Measurements from ENCODE around the gene TRIO. TPM values are rescaled to one million over a fixed set of nuclear protein-coding genes. Genes with fewer than 3 reads are reported as not detected.
A peak's percentile ranks its signal among the peaks of the same experiment; 100 is the strongest.

TRIO gene
- total RNA-seq, 2 experiments from 2014 or later, result 4.1 to 6.5 TPM

GRCh38 chr5:14286007-14286406, 142.9 kb downstream of the TRIO start:
- Mint-ChIP-seq H3K9me3 (no peaks in the 10 kb centered on the region), H3K4me3 (no peak overlapping the region), H3K4me1 (ENCODE audit: low read depth) (no peaks in the 10 kb centered on the region), H3K27me3 (no peaks in the 10 kb centered on the region), H3K36me3 (ENCODE audit: low read depth) (no peaks in the 10 kb centered on the region), H3K27ac (no peak overlapping the region)
- no peak for DNase-seq
- no peaks in the 10 kb centered on the region for H3K4me1 ChIP-seq (ENCODE audit: insufficient read depth, low read length)
- H3K27ac ChIP-seq (ENCODE audit: low read depth in 1 of 2, low read length in 2 of 2), result no peak overlapping the region
- ChIA-PET CTCF (no interaction called here), POLR2A (no interaction called here)
- no peaks in the 10 kb centered on the region for H3K27me3 ChIP-seq (ENCODE audit: control insufficient read depth in 1 of 2, insufficient read depth in 2 of 2, low read length in 2 of 2)
- ATAC-seq (ENCODE audit: poor library complexity), result no peak
- no peaks in the 10 kb centered on the region for H3K36me3 ChIP-seq (ENCODE audit: insufficient read depth, low read length)
- H3K4me3 ChIP-seq (ENCODE audit: low read length), result no peak overlapping the region
- intact Hi-C loops (cut with DNase I, micrococcal nuclease), result no loop called here
- TF ChIP-seq CTCF (IDR thresholded peaks at IDR 0.05), result no peak
- H3K9me3 ChIP-seq (ENCODE audit: control insufficient read depth in 1 of 2, insufficient read depth in 1 of 2, low read length in 2 of 2), result no peaks in the 10 kb centered on the region

GRCh38 chr5:14286574-14287421, 143.7 kb downstream of the TRIO start:
- Mint-ChIP-seq H3K27ac (no peak overlapping the region), H3K4me3 (no peak overlapping the region), H3K9me3 (no peaks in the 10 kb centered on the region), H3K27me3 (no peaks in the 10 kb centered on the region), H3K36me3 (ENCODE audit: low read depth) (no peaks in the 10 kb centered on the region), H3K4me1 (ENCODE audit: low read depth) (no peaks in the 10 kb centered on the region)
- peak in 1 of 14 experiments; percentile 4 for DNase-seq
- intact Hi-C loops (cut with DNase I, micrococcal nuclease), result no loop called here
- Histone ChIP-seq H3K27ac (ENCODE audit: low read depth in 1 of 2, low read length in 2 of 2) (no peak overlapping the region), H3K27me3 (ENCODE audit: control insufficient read depth in 1 of 2, insufficient read depth in 2 of 2, low read length in 2 of 2) (no peaks in the 10 kb centered on the region), H3K9me3 (ENCODE audit: control insufficient read depth in 1 of 2, insufficient read depth in 1 of 2, low read length in 2 of 2) (no peaks in the 10 kb centered on the region), H3K36me3 (ENCODE audit: insufficient read depth, low read length) (no peaks in the 10 kb centered on the region), H3K4me3 (ENCODE audit: low read length) (no peak overlapping the region), H3K4me1 (ENCODE audit: insufficient read depth, low read length) (no peaks in the 10 kb centered on the region)
- TF ChIP-seq CTCF (IDR thresholded peaks at IDR 0.05), result no peak
- CTCF ChIA-PET, result no interaction called here
- POLR2A ChIA-PET, result no interaction called here
- no peak for ATAC-seq (ENCODE audit: poor library complexity)

- no peak for ATAC-seq (ENCODE audit: poor library complexity)
- Mint-ChIP-seq H3K4me1 (ENCODE audit: low read depth) (no peaks in the 10 kb centered on the region), H3K36me3 (ENCODE audit: low read depth) (no peaks in the 10 kb centered on the region), H3K27me3 (no peaks in the 10 kb centered on the region), H3K4me3 (no peak overlapping the region), H3K27ac (no peak overlapping the region), H3K9me3 (no peaks in the 10 kb centered on the region)
- ChIA-PET CTCF (no interaction called here), POLR2A (no interaction called here)
- DNase-seq, result no peak
- Histone ChIP-seq H3K27ac (ENCODE audit: low read depth in 1 of 2, low read length in 2 of 2) (no peak overlapping the region), H3K9me3 (ENCODE audit: control insufficient read depth in 1 of 2, insufficient read depth in 1 of 2, low read length in 2 of 2) (no peaks in the 10 kb centered on the region), H3K27me3 (ENCODE audit: control insufficient read depth in 1 of 2, insufficient read depth in 2 of 2, low read length in 2 of 2) (no peaks in the 10 kb centered on the region), H3K36me3 (ENCODE audit: insufficient read depth, low read length) (no peaks in the 10 kb centered on the region), H3K4me3 (ENCODE audit: low read length) (no peak overlapping the region), H3K4me1 (ENCODE audit: insufficient read depth, low read length) (no peaks in the 10 kb centered on the region)
- intact Hi-C loops (cut with DNase I, micrococcal nuclease), result no loop called here
- no peak for TF ChIP-seq CTCF (IDR thresholded peaks at IDR 0.05)
Observed at GRCh38 chr5:14292766-14293658, 149.9 kb downstream of the TRIO start.
